H1 (cell line): ENCODE results near the gene LPCAT3. TPM values are rescaled to one million over a fixed set of nuclear protein-coding genes. Genes with fewer than 3 reads are reported as not detected.
A peak's percentile ranks its signal among the peaks of the same experiment; 100 is the strongest.

Experiments
- CTCF ChIP-seq, 3 experiments: IDR thresholded peaks; 1 replicate in 2 of 3; 2 replicates in 1 of 3; pipeline versions ENCODE4 v1.5.1 to v1.6.1; 2011; ENCODE audit warnings: low read length in 3 of 3, mild to moderate bottlenecking in 3 of 3, inconsistent platforms in 2 of 3, low read depth in 1 of 3, moderate library complexity in 1 of 3; ENCODE audit not compliant: insufficient read depth in 1 of 3; ENCODE audit errors: control extremely low read depth in 1 of 3
- EP300 ChIP-seq, 2 experiments: IDR thresholded peaks; 1 replicate in 1 of 2; 2 replicates in 1 of 2; pipeline ENCODE4 v1.6.1; 2011 to 2012; ENCODE audit warnings: low read depth in 2 of 2, low read length in 2 of 2, mild to moderate bottlenecking in 2 of 2, borderline replicate concordance in 1 of 2, inconsistent platforms in 1 of 2, moderate library complexity in 1 of 2
- EZH2 ChIP-seq: fragments of 200-600 bp; sonication (generic); IDR thresholded peaks from 2 replicates; pipeline ENCODE4 v1.7.1; 2012; ENCODE audit warnings: low read depth, mild to moderate bottlenecking, moderate library complexity, low read length, inconsistent platforms; ENCODE audit not compliant: severe bottlenecking
- GABPA ChIP-seq: IDR thresholded peaks from 2 replicates; pipeline ENCODE4 v1.6.1; 2011; ENCODE audit warnings: mild to moderate bottlenecking, low read length, moderate library complexity, borderline replicate concordance; ENCODE audit not compliant: insufficient read depth
- GTF2F1 ChIP-seq: IDR thresholded peaks from 2 replicates; pipeline ENCODE4 v1.6.1; 2012; ENCODE audit warnings: low read depth, low read length, improper control_type of control experiment, borderline replicate concordance
- JUND ChIP-seq: IDR thresholded peaks from 2 replicates; pipeline ENCODE4 v1.6.1; 2011; ENCODE audit warnings: mild to moderate bottlenecking, improper control_type of control experiment, low read length
- MAFK ChIP-seq: IDR thresholded peaks from 2 replicates; pipeline ENCODE4 v1.6.1; 2012; ENCODE audit warnings: low read depth, mild to moderate bottlenecking, improper control_type of control experiment, low read length
- PHF8 ChIP-seq: fragments of 200-600 bp; sonication (generic); conservative IDR thresholded peaks from 2 replicates; pipeline ENCODE4 v1.7.1; 2012; ENCODE audit warnings: low read depth, mild to moderate bottlenecking, inconsistent platforms, low read length, moderate library complexity
- POLR2AphosphoS5 ChIP-seq: IDR thresholded peaks from 2 replicates; pipeline ENCODE4 v1.6.1; 2011; ENCODE audit warnings: low read depth, low read length
- RAD21 ChIP-seq, 2 experiments: IDR thresholded peaks in 1 of 2; conservative IDR thresholded peaks in 1 of 2; 2 replicates each; pipeline ENCODE4 v1.6.1; 2011; ENCODE audit warnings: low read depth in 2 of 2, low read length in 2 of 2, improper control_type of control experiment in 1 of 2, inconsistent platforms in 1 of 2, mild to moderate bottlenecking in 1 of 2, moderate library complexity in 1 of 2
- RBBP5 ChIP-seq: IDR thresholded peaks from 2 replicates; pipeline ENCODE4 v1.7.1; 2012; ENCODE audit warnings: low read depth, mild to moderate bottlenecking, inconsistent platforms, low read length, moderate library complexity, borderline replicate concordance
- SAP30 ChIP-seq: fragments of 300-600 bp; sonication (generic); IDR thresholded peaks from 2 replicates; pipeline ENCODE4 v1.7.1; 2012; ENCODE audit warnings: low read length, moderate library complexity, mild to moderate bottlenecking, inconsistent platforms; ENCODE audit not compliant: insufficient read depth, insufficient replicate concordance
- SIN3A ChIP-seq, 2 experiments: IDR thresholded peaks in 1 of 2; conservative IDR thresholded peaks in 1 of 2; 2 replicates each; pipeline ENCODE4 v1.6.1; 2011 to 2012; ENCODE audit warnings: low read length in 2 of 2, improper control_type of control experiment in 1 of 2, low read depth in 1 of 2, mild to moderate bottlenecking in 1 of 2
- SP1 ChIP-seq: IDR thresholded peaks from 2 replicates; pipeline ENCODE4 v1.6.1; 2011; ENCODE audit warnings: low read depth, low read length
- SRF ChIP-seq: IDR thresholded peaks from 2 replicates; pipeline ENCODE4 v1.6.1; 2011; ENCODE audit warnings: mild to moderate bottlenecking, low read depth, low read length, moderate library complexity
- TBP ChIP-seq: IDR thresholded peaks from 2 replicates; pipeline ENCODE4 v1.6.1; 2011; ENCODE audit warnings: low read depth, low read length, improper control_type of control experiment
- polyA plus RNA-seq, 7 experiments: library from polyadenylated mRNA; depleted of rRNA in 3 of 7; stranded (reverse) in 5 of 7; unstranded in 2 of 7; fragments of >200 nt in 5 of 7; fragments of 200-250 nt in 2 of 7; gene quantifications; 1 replicate in 5 of 7; 2 replicates in 1 of 7; 4 replicates in 1 of 7; pipeline versions ENCODE4 v1.2.1 to v1.2.3, GENCODE V29; 2011 to 2013; ENCODE audit warnings: missing spikeins in 2 of 7, mixed read lengths in 2 of 7
- total RNA-seq: library from RNA; stranded (reverse); fragmentation: NEBNext Ultra II Directional; extraction: Animal tissue kit (Norgen Biotek cat#: 25700); gene quantifications from 2 replicates; pipeline ENCODE4 v1.2.1, GENCODE V29; 2021
- TF ChIP-seq, protein P1 (sequence below): IDR thresholded peaks from 2 replicates; pipeline ENCODE4 v1.6.1; 2012; ENCODE audit warnings: inconsistent platforms
- TF ChIP-seq, protein P2 (sequence below): IDR thresholded peaks from 2 replicates; pipeline ENCODE4 v1.6.1; 2011; ENCODE audit warnings: low read depth, mild to moderate bottlenecking, low read length; ENCODE audit not compliant: insufficient read depth

Gene LPCAT3
- total and polyA plus RNA-seq, 2 of the 8 experiments (the other 6 are each of a cell fraction or from before 2014, with no cell fraction given): 55.8 to 70.4 TPM

DNA sequence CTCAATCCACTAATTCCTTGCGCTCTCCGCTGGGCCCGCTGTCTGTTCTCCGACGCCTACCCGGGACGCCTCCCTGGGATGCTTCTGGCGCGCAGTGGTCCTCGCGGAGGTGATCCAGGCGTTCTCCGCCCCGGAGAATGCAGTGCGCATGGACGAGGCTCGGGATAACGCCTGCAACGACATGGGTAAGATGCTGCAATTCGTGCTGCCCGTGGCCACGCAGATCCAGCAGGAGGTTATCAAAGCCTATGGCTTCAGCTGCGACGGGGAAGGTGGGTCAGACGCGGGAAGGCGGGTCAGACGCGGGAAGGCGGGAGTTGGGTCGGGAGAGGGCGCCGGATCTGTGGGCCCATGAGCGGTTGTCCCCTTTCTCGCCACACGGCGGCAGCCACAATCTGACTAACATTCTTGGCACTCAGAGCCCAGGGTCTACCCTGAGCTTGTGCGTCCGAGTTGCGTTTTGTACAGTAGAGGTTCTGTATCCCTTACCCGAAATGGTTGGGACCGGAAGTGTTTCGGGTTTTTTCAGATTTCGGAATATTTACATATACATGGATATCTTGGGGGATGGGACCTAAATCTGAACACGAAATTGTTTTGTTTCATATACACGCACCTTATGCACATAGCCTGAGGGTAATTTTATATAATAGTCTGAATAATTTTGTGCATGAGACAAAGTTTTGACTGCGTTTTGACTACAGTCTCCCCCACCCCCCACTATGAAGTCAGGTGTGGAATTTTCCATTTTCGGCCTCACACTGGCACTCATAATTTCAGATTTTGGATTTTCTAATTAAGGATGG lies 73.7 kb downstream of the LPCAT3 start (continued):
- TF ChIP-seq RAD21 (IDR thresholded peaks at IDR 0.05 in 1 of 2, conservative IDR thresholded peaks at IDR 0.05 in 1 of 2; ENCODE audit: low read depth in 2 of 2, low read length in 2 of 2): peak; percentile 83 to 89
- TF ChIP-seq PHF8: peak; percentile 52; the same call in 1 of the 2 replicates
- TF ChIP-seq, protein P1, sequence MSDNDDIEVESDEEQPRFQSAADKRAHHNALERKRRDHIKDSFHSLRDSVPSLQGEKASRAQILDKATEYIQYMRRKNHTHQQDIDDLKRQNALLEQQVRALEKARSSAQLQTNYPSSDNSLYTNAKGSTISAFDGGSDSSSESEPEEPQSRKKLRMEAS: peak; percentile 35
- TF ChIP-seq SIN3A (conservative IDR thresholded peaks at IDR 0.05 in 1 of 2, IDR thresholded peaks at IDR 0.05 in 1 of 2; ENCODE audit: low read depth in 1 of 2, low read length in 2 of 2): peak in 1 of 2 experiments; percentile 54; a peak in 1 of 4 replicates
- no peak for TF ChIP-seq SRF
- TF ChIP-seq TBP: peak; percentile 39
- TF ChIP-seq JUND: peak; percentile 42
- no peak for TF ChIP-seq EZH2
- peak; percentile 71; the same call in 1 of the 2 replicates for TF ChIP-seq GABPA
- TF ChIP-seq POLR2AphosphoS5: peak; percentile 59; the same call in 1 of the 2 replicates
- TF ChIP-seq SAP30: peak; percentile 13
- peak in 2 of 3 experiments; percentile 91 to 98; a peak in 3 of 4 replicates for TF ChIP-seq CTCF (IDR thresholded peaks at IDR 0.05; ENCODE audit: control extremely low read depth in 1 of 3, insufficient read depth in 1 of 3, low read depth in 1 of 3, low read length in 3 of 3)
- TF ChIP-seq SP1: 0 out of 2 replicates have a peak, but pooled peaks have one; percentile 30
- TF ChIP-seq GTF2F1: peak; percentile 41; the same call in 1 of the 2 replicates
- TF ChIP-seq EP300 (IDR thresholded peaks at IDR 0.05; ENCODE audit: borderline replicate concordance in 1 of 2, low read depth in 2 of 2, low read length in 2 of 2): peak in 1 of 2 experiments; percentile 42; a peak in 1 of 3 replicates
- TF ChIP-seq, protein P2, sequence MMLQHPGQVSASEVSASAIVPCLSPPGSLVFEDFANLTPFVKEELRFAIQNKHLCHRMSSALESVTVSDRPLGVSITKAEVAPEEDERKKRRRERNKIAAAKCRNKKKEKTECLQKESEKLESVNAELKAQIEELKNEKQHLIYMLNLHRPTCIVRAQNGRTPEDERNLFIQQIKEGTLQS: no peak
- peak; percentile 21; the same call in 1 of the 2 replicates for TF ChIP-seq RBBP5
- no peak for TF ChIP-seq MAFK
